NCI-H1436 (cell line): ENCODE data around the gene CIBAR2.
"Not testable (repeated sequence)": the region's sequence is repeated elsewhere in the genome, so short reads cannot be mapped to it uniquely, and the experiment has no call there.

Source experiments
- DNase-seq: peaks from one replicate; lab custom pipeline; 2025; lab: John Stamatoyannopoulos, UW

CIBAR2 gene

GRCh38 chr16:85062845-85063244 lies 49.4 kb downstream of the CIBAR2 start:
- no peak for DNase-seq

- no peak for DNase-seq
These were observed 49.9 kb downstream of the CIBAR2 start for GRCh38 chr16:85062323-85062722.

- DNase-seq: no peak
These were observed 50.7 kb downstream of the CIBAR2 start for GRCh38 chr16:85061566-85061965.

GRCh38 chr16:85058909-85059308 lies 53.4 kb downstream of the CIBAR2 start:
- DNase-seq: no peak

GRCh38 chr16:85057948-85058347 lies 54.3 kb downstream of the CIBAR2 start:
- DNase-seq: no peak

GRCh38 chr16:85057212-85057889 lies 54.9 kb downstream of the CIBAR2 start:
- DNase-seq: no peak

- no peak for DNase-seq
These were observed 56.0 kb downstream of the CIBAR2 start for GRCh38 chr16:85056211-85056748.

- DNase-seq: no peak
These were observed 56.6 kb downstream of the CIBAR2 start for GRCh38 chr16:85055493-85056210.

- DNase-seq: no peak
These were observed 57.3 kb downstream of the CIBAR2 start for GRCh38 chr16:85054948-85055492.

GRCh38 chr16:85054321-85054720 lies 58.0 kb downstream of the CIBAR2 start:
- DNase-seq: not testable (repeated sequence)

- no peak for DNase-seq
These were observed 59.7 kb downstream of the CIBAR2 start for GRCh38 chr16:85052536-85052935.

GRCh38 chr16:85051683-85052082 lies 60.6 kb downstream of the CIBAR2 start:
- DNase-seq: no peak

- no peak for DNase-seq
These were observed 61.1 kb downstream of the CIBAR2 start for GRCh38 chr16:85051067-85051581.

GRCh38 chr16:85049706-85050305 lies 62.5 kb downstream of the CIBAR2 start:
- DNase-seq: no peak

- DNase-seq: no peak
These were observed 63.2 kb downstream of the CIBAR2 start for GRCh38 chr16:85048921-85049562.
